OCI-LY7 (cell line): ENCODE results near the gene MAD2L2. TPM values are rescaled to one million over a fixed set of nuclear protein-coding genes. Genes with fewer than 3 reads are reported as not detected.

Experiments
- BruUV-seq: library from RNA; stranded (reverse); fragments of 400-500 nt; replicated peaks from 2 replicates; lab custom pipeline; 2021; lab: Mats Ljungman, UMichigan
- CTCF ChIA-PET: fragments of 300-600 bp; sonication (Branson Sonifier 250); formaldehyde crosslinking; loops from one replicate; lab custom pipeline; 2022; ENCODE audit warnings: antibody characterized with exemption; ENCODE audit not compliant: unreplicated experiment; lab: Charles Lee
- POLR2A ChIA-PET: fragments of 300-600 bp; sonication (Branson Sonifier 250); formaldehyde crosslinking; loops from one replicate; lab custom pipeline; 2022; ENCODE audit warnings: antibody characterized with exemption; lab: Charles Lee
- DNase-seq: peaks from one replicate; pipeline ENCODE4 v3.0.0-alpha.2; 2015; ENCODE audit warnings: low spot score
- H2AFZ ChIP-seq: fragments of 200-600 bp; sonication (generic), shearing (Covaris generic); 2 replicates; pipeline ENCODE4 v1.6.1; 2014; ENCODE audit warnings: mild to moderate bottlenecking, antibody characterized with exemption, low read length, moderate library complexity
- H3K27ac ChIP-seq: fragments of 200-600 bp; sonication (generic); 2 replicates; pipeline ENCODE4 v1.5.1; 2014; ENCODE audit warnings: mixed run types, low read depth, mild to moderate bottlenecking, moderate library complexity, low read length, inconsistent platforms; ENCODE audit not compliant: poor library complexity, severe bottlenecking
- H3K36me3 ChIP-seq: fragments of 200-600 bp; sonication (generic); 2 replicates; pipeline ENCODE4 v1.6.1; 2014; ENCODE audit warnings: mild to moderate bottlenecking, antibody characterized with exemption, low read length, moderate library complexity, mixed read lengths; ENCODE audit not compliant: insufficient read depth
- H3K4me1 ChIP-seq: fragments of 200-600 bp; sonication (generic); 2 replicates; pipeline ENCODE4 v1.5.1; 2014; ENCODE audit warnings: mild to moderate bottlenecking, low read length; ENCODE audit not compliant: insufficient read depth, poor library complexity, severe bottlenecking
- H3K4me2 ChIP-seq: fragments of 200-600 bp; sonication (generic); 2 replicates; pipeline ENCODE4 v1.6.1; 2014; ENCODE audit warnings: mild to moderate bottlenecking, low read length
- H3K4me3 ChIP-seq: fragments of 200-600 bp; sonication (generic); 2 replicates; pipeline ENCODE4 v1.5.1; 2014; ENCODE audit warnings: mild to moderate bottlenecking, low read depth, low read length; ENCODE audit not compliant: poor library complexity, severe bottlenecking
- H3K79me2 ChIP-seq: fragments of 200-600 bp; sonication (generic); 2 replicates; pipeline ENCODE4 v1.6.1; 2016; ENCODE audit warnings: low read depth, mild to moderate bottlenecking, low read length, moderate library complexity, mixed read lengths; ENCODE audit not compliant: insufficient read depth
- H3K9me2 ChIP-seq: fragments of 200-600 bp; sonication (generic); 2 replicates; pipeline ENCODE4 v1.6.1; 2016; ENCODE audit warnings: mild to moderate bottlenecking, low read length, mixed read lengths; ENCODE audit not compliant: insufficient read depth
- H3K9me3 ChIP-seq: fragments of 200-600 bp; sonication (generic); 2 replicates; pipeline ENCODE4 v1.6.1; 2014; ENCODE audit warnings: mild to moderate bottlenecking, mixed run types, low read length, mixed read lengths
- H4K20me1 ChIP-seq: fragments of 200-600 bp; sonication (generic); 2 replicates; pipeline ENCODE4 v1.6.1; 2014; ENCODE audit warnings: mild to moderate bottlenecking, antibody characterized with exemption, low read length, moderate library complexity, mixed read lengths; ENCODE audit not compliant: insufficient read depth
- EZH2phosphoT487 ChIP-seq: fragments of 200-600 bp; sonication (generic); IDR thresholded peaks from 2 replicates; pipeline ENCODE4 v1.6.1; 2018; ENCODE audit warnings: low read depth, borderline replicate concordance, mild to moderate bottlenecking, mixed run types, antibody characterized with exemption, low read length, moderate library complexity, mixed read lengths
- intact Hi-C: fragments of 100-400 bp; cut with micrococcal nuclease; formaldehyde crosslinking; loops from one replicate; pipeline ENCODE4 v1.10.0; 2022; ENCODE audit not compliant: unreplicated experiment
- total RNA-seq, 2 experiments: library from RNA; depleted of rRNA in 1 of 2; stranded (reverse); fragments of >200 nt in 1 of 2; shearing (Covaris generic) in 1 of 2; gene quantifications; 2 replicates each; pipeline ENCODE4 v1.2.3, GENCODE V29; 2014 to 2022
- TF ChIP-seq, protein P1 (sequence below): fragments of 200-600 bp; sonication (generic); conservative IDR thresholded peaks from 2 replicates; pipeline ENCODE4 v1.5.1; 2014; ENCODE audit warnings: mild to moderate bottlenecking, antibody characterized with exemption, low read length, moderate library complexity, mixed read lengths

Gene MAD2L2
- total RNA-seq, 2 experiments from 2014 or later, result 89.7 to 144 TPM

DNA sequence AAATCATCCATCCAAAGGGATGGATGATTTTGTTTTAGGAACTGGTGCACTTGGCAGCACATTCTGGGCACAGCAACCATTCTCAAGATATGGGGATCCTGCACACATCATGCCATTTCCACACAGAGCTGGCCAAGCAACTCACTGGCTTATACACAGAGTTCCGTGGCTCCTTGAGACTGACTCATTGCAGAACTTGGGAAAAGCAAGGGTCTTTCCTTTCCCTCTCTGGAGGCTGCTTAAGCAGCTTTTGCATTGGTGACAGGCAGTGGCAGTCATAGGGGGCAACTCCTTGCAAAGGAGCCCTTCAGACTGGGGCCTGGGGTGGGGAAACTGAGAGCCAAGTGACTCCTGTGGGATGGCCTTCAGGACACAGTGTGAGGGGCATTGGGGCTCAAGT, 1.9 kb upstream of the MAD2L2 start:
- no peak overlapping the region for H3K4me3 ChIP-seq
- H3K36me3 ChIP-seq, result peaks cover 5% of the 10 kb centered on the region; the same call in 1 of the 2 replicates
- TF ChIP-seq, protein P1, sequence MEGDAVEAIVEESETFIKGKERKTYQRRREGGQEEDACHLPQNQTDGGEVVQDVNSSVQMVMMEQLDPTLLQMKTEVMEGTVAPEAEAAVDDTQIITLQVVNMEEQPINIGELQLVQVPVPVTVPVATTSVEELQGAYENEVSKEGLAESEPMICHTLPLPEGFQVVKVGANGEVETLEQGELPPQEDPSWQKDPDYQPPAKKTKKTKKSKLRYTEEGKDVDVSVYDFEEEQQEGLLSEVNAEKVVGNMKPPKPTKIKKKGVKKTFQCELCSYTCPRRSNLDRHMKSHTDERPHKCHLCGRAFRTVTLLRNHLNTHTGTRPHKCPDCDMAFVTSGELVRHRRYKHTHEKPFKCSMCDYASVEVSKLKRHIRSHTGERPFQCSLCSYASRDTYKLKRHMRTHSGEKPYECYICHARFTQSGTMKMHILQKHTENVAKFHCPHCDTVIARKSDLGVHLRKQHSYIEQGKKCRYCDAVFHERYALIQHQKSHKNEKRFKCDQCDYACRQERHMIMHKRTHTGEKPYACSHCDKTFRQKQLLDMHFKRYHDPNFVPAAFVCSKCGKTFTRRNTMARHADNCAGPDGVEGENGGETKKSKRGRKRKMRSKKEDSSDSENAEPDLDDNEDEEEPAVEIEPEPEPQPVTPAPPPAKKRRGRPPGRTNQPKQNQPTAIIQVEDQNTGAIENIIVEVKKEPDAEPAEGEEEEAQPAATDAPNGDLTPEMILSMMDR, result no peak
- no peak for TF ChIP-seq EZH2phosphoT487
- peak overlapping the region; percentile 96; the same call in 1 of the 2 replicates for H2AFZ ChIP-seq
- no peaks in the 10 kb centered on the region for H3K9me2 ChIP-seq
- H3K9me3 ChIP-seq, result no peaks in the 10 kb centered on the region
- ChIA-PET POLR2A (interaction anchor here (0.6 to 2.2 kb wide), 6 partner anchors 10 to 53 kb away, joined by 3 to 16 read pairs (median 5); partner anchors contain the start of genes AGTRAP and FBXO2), CTCF (interaction anchor here (1.3 kb wide), 1 partner anchor 32 kb away, joined by 4 read pairs; no protein-coding TSS in a partner anchor)
- no peak overlapping the region for H3K27ac ChIP-seq
- H3K4me1 ChIP-seq, result peaks cover 27% of the 10 kb centered on the region
- H3K79me2 ChIP-seq, result no peaks in the 10 kb centered on the region
- intact Hi-C loops, result loop anchor here (5.0 kb wide), 1 partner anchor 35 kb away; no protein-coding TSS in a partner anchor
- DNase-seq, result no peak
- H4K20me1 ChIP-seq, result no peaks in the 10 kb centered on the region
- H3K4me2 ChIP-seq, result peak overlapping the region; percentile 100
- no TSS peak for BruUV-seq

DNA sequence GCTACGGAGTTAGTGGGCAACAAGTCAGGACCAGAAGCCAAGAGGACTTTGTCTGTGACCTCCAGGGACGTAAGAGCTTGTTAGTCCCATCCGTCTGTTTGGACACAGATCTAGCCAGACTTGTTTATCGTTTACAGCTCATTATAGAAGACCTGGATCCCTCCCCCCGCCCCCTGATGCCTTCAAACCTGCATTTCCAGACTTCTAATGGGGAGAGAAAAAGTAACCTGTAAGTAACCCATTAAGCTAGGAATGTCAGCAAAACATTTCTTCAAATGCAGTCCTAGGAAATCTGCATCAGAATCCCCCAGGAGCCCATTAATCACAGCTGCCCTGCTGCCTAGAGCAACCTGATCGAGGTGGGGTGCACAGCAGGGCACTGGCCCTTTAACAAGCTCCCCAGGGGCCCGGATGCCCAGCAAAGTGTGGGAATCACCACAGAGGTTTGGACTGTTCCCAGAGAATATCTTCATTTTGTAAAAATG, 1.4 kb upstream of the MAD2L2 start:
- CTCF ChIA-PET, result interaction anchor here (0.7 to 1.3 kb wide), 2 partner anchors 29 to 33 kb away, joined by 3 to 4 read pairs; no protein-coding TSS in a partner anchor

More for the DNA sequence above, 1.4 kb upstream of the MAD2L2 start:
- Histone ChIP-seq H3K4me1 (peaks cover 27% of the 10 kb centered on the region), H2AFZ (peak overlapping the region; percentile 96), H3K9me3 (no peaks in the 10 kb centered on the region), H3K79me2 (no peaks in the 10 kb centered on the region), H3K9me2 (no peaks in the 10 kb centered on the region), H3K27ac (peak overlapping the region; percentile 95), H3K36me3 (peaks cover 7% of the 10 kb centered on the region; the same call in 1 of the 2 replicates), H4K20me1 (no peaks in the 10 kb centered on the region), H3K4me3 (peak overlapping the region; percentile 86), H3K4me2 (peak overlapping the region; percentile 100)
- intact Hi-C loops, result loop anchor here (5.0 kb wide), 1 partner anchor 35 kb away; no protein-coding TSS in a partner anchor
- no peak for DNase-seq
- BruUV-seq, result no TSS peak
- TF ChIP-seq EZH2phosphoT487, result no peak
- TF ChIP-seq, protein P1, result no peak
- POLR2A ChIA-PET, result interaction anchor here (0.6 to 2.2 kb wide), 6 partner anchors 12 to 400 kb away, joined by 4 to 16 read pairs (median 5); partner anchors contain the start of genes AGTRAP and FBXO2
